Activated naive CD4-positive, alpha-beta T cell treated with anti-CD3 and anti-CD28 coated beads, Interleukin-2, amount 10 ng/mL, durations not matched to agents 5 hours and 36 hours (primary cell): ENCODE measurements around the gene FUCA1. TPM values are rescaled to one million over a fixed set of nuclear protein-coding genes. Genes with fewer than 3 reads are reported as not detected.

Source experiments
- total RNA-seq, 2 experiments: library from RNA; stranded (reverse); gene quantifications; one replicate each; pipeline ENCODE4 v1.2.3, GENCODE V29; 2021

Gene FUCA1
- 1 to 10 TPM; 6.8 to 7.0 TPM for total RNA-seq

DNA sequence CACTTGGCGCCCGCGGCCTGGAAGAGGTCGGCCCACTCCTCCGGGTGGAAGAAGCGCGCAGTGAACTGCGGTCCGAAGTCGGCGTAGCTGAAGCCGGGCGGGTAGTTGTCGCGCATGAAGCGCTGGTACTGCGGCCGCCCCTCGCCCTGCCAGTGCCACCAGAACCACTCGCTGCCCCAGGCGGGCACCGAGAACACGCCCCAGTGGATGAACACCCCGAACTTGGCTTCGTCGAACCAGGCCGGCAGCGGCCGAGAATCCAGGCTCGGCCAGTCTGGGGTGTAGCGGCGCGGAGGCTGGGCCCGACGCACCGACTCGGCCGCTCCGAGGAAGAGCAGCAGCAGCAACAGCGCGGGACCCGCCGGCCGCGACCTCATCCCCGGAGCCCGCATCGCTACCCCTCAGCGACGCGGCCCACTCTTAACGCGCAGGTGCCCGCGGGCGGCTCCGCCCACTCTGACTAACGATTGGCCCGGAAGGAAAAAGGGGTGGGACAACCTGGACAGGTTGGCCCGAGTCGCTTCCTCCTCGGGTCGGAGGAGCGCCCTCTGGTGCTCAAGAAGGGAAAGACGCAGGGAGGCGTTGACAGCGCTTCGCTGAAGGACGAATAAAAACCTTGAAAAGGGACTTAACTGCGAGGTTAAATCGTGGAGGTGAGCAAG lies at the start of gene FUCA1:
Gene FUCA1 (minus strand): TSS at position 396 of the 662 bp plus-strand sequence. CDS start 4 bp downstream, at position 392.

GRCh38 chr1:23913212-23913880 lies 45.3 kb upstream of the FUCA1 start, which contains the start of gene CNR2:
Gene CNR2 (minus strand): TSS chr1:23913362. CDS start chr1:23875617, 37,745 bp downstream.

GRCh38 chr1:23825076-23825761 lies 42.9 kb downstream of the FUCA1 start, which contains the start of gene HMGCL:
Gene HMGCL (minus strand): TSS chr1:23825429. CDS start chr1:23825415, 14 bp downstream.

DNA sequence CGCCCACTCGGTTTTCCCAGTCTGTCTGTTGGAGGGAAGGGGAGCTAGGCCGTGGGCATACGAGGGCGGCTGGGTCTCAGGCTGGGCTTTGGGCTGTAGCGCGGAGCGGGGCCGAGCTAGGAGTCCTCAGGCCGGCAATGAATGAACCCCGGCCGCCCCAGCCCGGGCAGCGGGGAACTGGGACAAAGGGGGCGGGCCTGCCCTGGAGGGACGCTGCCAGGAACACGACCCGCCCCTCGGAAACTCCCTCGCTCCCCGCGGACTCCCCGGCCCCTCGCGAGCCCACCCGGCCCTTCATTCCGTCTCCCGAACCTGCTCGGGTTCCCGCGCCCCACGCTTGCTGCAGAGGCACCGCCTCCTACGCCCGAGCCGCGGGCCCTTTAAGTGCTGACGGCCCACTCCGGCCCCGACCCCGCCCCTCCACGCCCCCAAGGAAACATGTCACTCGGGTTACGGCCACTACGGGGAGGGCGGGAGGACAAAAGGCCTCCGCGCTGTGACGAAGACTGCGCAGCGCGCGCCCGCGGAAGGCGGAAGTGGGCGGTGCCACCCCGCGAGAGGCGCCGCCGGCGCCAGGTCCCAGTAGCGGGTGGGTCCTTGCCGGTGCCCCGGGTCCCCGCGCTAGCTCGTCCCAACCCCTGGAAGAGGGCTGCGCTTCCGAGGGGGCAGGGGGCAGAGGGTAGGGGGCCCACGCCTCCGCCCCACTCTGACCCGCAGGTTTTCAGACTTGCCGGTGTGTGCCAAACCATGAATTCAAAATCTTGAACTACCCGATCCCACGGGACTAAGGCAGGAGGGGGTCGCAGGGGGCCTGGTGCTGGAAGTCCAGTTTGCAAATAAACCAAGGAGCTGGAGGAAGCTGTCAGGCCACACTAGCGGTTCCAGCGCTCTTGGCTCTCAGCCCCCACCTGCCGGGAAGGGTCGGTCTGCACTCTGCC lies 67.4 kb downstream of the FUCA1 start, which contains the start of gene GALE:
Gene GALE (minus strand): TSS at position 355 of the 938 bp plus-strand sequence. CDS start 1,747 bp downstream, outside the sequence.

Other genes with a start within 250 kb of the FUCA1 start
- 1,000 to 10,000 TPM; 1,629 to 1,768 TPM for gene RPL11, start 176.5 kb downstream of the FUCA1 start, total RNA-seq
- gene ELOA, start 124.8 kb downstream of the FUCA1 start, total RNA-seq: 10 to 100 TPM; 26.8 to 29.0 TPM
- gene PITHD1, start 89.9 kb downstream of the FUCA1 start, total RNA-seq: 10 to 100 TPM; 46.5 to 46.9 TPM
- 10 to 100 TPM; 71.0 to 72.3 TPM for gene LYPLA2, start 77.1 kb downstream of the FUCA1 start, total RNA-seq
- 10 to 100 TPM; 13.6 to 18.7 TPM for gene GALE, start 67.5 kb downstream of the FUCA1 start, total RNA-seq
- gene HMGCL, start 42.9 kb downstream of the FUCA1 start, total RNA-seq: 10 to 100 TPM; 30.0 to 31.5 TPM
- gene CNR2, start 45.1 kb upstream of the FUCA1 start, total RNA-seq: under 1 TPM; 0.28 to 0.29 TPM
- gene PNRC2, start 91.5 kb upstream of the FUCA1 start, total RNA-seq: 100 to 1,000 TPM; 132 to 145 TPM
- 100 to 1,000 TPM; 186 to 190 TPM for gene SRSF10, start 112.0 kb upstream of the FUCA1 start, total RNA-seq
- gene MYOM3, start 243.8 kb upstream of the FUCA1 start, total RNA-seq: not detected